Astrocyte of the spinal cord (primary cell): Measurements from ENCODE around the gene RHEB.

Experiments used
- DNase-seq: peaks from one replicate; pipeline ENCODE4 v3.0.0; 2011; ENCODE audit warnings: low read depth, low spot score
- H3K4me3 ChIP-seq: 2 replicates; pipeline ENCODE4 v1.5.1; 2011; ENCODE audit warnings: low read depth, mild to moderate bottlenecking, low read length, moderate library complexity
- in situ Hi-C: cut with HindIII; loops from 2 replicates; pipeline ENCODE4 v1.10.0; 2017; ENCODE audit warnings: low sequenced_read_pairs
- TF ChIP-seq, protein P1 (sequence below): IDR thresholded peaks from 2 replicates; pipeline ENCODE4 v1.5.1; 2012; ENCODE audit warnings: low read depth, mild to moderate bottlenecking, low read length, inconsistent platforms

RHEB gene

DNA sequence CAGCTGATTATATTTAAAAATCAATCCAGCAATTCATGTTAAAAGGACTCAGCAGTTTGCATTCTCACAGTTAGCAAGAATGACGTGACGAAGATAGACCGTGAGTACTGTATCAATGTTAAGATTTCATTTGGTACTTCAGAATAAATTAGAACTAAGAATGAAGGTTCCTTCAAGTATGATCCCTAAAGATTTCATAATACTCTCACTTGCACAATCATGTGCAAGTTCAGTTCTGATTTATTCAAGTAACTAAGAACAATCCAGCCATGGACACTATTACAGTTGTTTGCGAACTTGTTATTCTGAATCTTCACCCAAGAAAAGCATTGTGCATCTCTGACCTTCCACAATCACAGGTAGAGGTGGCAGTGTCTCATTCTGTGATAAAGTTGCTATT is 7.7 kb downstream of the RHEB start:
- H3K4me3 ChIP-seq: no peak overlapping the region
- in situ Hi-C loops: no loop called here
- DNase-seq: no peak
- TF ChIP-seq, protein P1, sequence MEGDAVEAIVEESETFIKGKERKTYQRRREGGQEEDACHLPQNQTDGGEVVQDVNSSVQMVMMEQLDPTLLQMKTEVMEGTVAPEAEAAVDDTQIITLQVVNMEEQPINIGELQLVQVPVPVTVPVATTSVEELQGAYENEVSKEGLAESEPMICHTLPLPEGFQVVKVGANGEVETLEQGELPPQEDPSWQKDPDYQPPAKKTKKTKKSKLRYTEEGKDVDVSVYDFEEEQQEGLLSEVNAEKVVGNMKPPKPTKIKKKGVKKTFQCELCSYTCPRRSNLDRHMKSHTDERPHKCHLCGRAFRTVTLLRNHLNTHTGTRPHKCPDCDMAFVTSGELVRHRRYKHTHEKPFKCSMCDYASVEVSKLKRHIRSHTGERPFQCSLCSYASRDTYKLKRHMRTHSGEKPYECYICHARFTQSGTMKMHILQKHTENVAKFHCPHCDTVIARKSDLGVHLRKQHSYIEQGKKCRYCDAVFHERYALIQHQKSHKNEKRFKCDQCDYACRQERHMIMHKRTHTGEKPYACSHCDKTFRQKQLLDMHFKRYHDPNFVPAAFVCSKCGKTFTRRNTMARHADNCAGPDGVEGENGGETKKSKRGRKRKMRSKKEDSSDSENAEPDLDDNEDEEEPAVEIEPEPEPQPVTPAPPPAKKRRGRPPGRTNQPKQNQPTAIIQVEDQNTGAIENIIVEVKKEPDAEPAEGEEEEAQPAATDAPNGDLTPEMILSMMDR: no peak

DNA sequence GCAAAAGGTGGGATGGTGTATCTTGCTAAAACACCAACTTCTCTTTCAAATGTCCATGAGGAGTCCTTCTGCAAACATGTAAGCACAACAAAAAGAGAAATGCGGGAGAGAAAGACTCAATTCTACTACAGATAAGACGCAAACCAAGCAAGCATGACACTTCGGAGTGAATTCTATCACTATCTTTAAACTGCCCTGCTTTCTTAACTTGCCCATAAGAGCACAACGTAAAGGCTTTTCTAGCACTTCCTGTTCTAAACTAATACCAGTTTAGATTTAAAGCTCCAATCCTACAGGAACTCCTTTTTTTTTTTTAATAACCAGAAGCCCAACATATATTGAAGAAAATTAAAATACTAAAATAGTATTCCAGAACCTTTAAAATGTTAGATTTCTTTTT is 8.4 kb downstream of the RHEB start:
- H3K4me3 ChIP-seq: no peak overlapping the region
- no peak for DNase-seq
- TF ChIP-seq, protein P1: no peak
- in situ Hi-C loops: no loop called here

DNA sequence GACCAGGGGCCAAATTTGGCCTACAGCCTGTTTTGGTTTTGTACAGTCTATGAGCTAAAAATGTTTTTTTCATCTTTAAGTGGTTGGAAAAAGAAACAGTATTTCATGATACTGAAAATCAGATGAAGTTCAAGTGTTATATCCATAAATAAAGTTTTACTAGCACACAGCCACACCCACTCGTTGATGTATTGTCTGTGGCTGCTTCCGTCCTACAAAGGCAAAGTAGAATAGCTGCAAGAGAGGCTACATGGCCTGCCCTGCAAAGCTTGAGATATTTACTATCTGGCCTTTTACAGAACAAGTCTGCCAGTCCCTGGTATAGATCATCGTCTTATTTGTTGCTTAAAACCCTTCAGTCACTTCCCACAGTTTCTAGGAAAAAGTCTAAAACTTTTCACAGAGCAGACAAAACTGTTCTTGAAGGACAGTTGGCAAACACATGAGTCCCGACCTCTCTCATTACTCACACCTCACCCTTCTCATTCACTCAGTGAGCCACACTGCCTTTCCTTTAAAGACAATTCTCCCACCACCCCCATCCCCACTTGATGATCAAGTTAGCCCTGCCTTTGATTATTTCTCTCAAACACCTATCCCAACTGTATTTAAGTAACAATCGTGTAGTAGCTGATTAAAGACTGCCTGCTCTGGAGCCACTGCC is 9.9 kb downstream of the RHEB start:
- TF ChIP-seq, protein P1: no peak
- DNase-seq: no peak
- in situ Hi-C loops: no loop called here
- H3K4me3 ChIP-seq: no peak overlapping the region

DNA sequence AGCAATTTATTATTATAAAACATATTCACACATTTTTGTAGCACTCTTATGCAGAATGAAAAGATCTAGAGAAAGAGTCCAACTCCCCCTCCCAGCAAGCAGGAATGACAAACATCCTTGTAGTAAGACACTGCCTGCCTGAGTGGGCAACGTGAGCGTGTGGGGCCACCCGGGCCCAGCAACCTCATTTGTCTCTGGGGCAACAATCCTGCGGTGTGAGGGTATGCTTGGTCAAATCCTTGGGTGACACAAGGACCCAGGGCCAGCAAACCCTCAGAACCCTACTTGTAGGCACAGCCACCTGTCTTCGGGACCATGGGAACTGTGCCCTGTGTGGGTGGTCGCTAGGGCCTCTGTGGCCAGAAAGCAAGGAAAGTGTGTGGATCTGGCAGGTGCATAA is 10.7 kb downstream of the RHEB start:
- no peak overlapping the region for H3K4me3 ChIP-seq
- in situ Hi-C loops: no loop called here
- no peak for DNase-seq
- TF ChIP-seq, protein P1: no peak

DNA sequence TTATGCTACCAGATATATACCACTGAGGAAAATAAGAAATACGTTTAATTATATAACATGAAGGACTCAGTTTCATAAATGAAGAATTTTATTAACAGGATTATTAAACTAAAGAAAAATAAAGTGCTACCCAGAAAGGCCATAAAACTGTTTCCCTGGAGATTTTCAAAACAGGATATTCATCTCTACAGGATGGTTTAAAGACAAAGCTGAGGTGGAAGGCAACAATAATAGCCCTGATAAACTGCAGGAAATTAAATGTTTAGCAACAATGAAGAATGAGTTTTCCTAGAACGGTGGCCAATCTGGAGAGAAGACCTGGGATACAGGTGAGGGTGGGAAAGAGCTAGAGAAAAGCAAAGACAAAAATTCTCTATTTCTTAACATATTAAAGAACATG is 11.9 kb downstream of the RHEB start:
- H3K4me3 ChIP-seq: no peak overlapping the region
- TF ChIP-seq, protein P1: no peak
- DNase-seq: no peak
- in situ Hi-C loops: no loop called here

DNA sequence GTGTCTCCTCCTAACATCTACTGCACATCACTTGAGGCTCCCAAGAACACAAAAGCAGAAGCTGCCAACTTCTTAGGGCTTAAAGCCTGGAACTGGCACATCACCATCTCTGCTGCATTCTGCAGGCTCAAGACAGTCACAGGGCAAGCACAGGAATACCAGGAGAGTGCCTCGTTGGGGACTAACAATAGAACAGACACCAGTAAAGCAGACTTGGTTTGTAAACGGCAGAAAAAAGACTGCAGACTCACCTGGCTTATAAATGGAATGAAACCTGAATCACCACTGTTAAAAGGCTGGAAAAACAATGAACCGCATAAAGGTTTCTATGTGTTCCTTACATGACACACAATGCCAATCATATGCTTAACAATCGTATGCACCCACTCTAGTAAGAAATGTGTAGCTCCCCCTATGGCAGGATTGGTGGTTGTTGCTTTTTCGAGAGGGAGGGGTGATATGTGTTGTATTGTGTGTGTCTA is 12.8 kb downstream of the RHEB start:
- no peak overlapping the region for H3K4me3 ChIP-seq
- TF ChIP-seq, protein P1: no peak
- no peak for DNase-seq
- in situ Hi-C loops: no loop called here
